Measurements from ENCODE around the gene TNFAIP8L1. TPM values are rescaled to one million over a fixed set of nuclear protein-coding genes. Genes with fewer than 3 reads are reported as not detected.
A peak's percentile ranks its signal among the peaks of the same experiment; 100 is the strongest.

TNFAIP8L1 gene
- total RNA-seq, 1 donor from 2014 or later, result 12.0 TPM

DNA sequence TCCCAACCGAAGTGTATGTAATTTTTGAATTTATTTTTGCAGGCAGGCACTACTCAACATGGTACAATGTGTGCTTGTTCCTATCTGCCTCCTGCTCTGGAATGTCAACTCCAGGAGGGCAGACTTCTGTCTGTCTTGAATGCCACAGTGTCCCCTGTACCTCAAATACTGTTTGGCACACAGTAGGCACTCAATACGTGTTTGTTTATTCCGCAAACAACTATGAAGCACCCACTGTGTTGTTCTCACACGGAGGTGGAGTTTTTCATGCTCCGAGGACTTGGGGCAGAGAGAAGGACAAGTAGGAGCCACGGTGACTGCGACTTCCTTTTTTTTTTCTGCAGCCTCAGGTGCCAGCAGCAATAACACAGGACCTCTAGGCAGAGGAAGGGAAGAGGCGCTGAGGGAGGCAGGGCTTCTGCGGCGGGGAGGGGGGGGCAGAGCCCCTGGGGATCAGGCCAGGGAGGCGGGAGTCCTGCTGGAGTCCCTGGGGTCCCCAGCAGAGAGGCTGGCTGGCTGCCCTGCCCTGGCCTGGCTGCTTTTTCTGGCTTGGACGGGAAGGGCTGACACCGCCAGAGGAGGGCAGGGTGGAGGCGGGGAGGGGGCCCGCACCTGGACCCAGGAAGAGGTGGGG lies 29.3 kb upstream of the TNFAIP8L1 start:
- DNase-seq, result no peak

DNA sequence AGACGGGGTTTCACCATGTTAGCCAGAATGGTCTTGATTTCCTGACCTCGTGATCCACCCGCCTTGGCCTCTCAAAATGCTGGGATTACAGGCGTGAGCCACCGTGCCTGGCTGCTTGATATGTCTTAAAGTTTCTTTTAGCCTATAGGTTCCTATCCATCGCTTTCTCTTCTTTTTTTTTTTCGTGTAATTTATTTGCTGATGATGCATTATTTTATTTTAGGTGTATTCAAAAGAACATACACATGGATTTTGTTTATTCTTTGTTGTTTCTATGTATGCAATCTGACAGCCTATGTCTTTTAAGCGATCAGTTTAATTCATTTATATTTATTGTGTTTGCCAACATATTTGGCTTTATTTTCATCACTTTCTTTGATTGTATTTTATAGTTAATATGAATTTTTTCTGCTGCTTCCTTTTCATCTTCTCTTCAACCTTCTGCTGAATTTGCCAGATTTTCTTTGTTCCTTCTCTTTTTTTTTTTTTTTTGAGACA lies 26.0 kb upstream of the TNFAIP8L1 start:
- DNase-seq, result no peak

DNA sequence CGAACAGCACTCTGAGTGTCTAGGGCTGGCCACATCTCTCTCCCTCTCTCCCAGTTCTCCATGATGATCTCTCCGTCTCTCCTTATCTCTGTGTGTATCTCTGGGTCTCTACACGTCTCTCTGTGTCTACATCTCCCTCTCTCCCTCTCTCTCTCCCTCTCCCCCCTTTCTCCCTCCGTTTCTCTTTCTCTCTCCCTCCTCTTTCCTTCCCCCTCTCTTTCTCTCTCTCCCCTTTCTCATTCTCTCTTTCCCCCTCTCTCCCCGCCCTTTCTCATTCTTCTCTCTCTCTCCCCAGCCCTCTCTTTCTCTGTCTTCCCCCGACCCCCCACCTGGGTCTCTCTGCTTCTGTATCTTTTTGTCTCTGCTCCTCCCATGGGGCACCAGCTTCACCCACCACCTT lies 21.3 kb upstream of the TNFAIP8L1 start:
- no peak for DNase-seq

DNA sequence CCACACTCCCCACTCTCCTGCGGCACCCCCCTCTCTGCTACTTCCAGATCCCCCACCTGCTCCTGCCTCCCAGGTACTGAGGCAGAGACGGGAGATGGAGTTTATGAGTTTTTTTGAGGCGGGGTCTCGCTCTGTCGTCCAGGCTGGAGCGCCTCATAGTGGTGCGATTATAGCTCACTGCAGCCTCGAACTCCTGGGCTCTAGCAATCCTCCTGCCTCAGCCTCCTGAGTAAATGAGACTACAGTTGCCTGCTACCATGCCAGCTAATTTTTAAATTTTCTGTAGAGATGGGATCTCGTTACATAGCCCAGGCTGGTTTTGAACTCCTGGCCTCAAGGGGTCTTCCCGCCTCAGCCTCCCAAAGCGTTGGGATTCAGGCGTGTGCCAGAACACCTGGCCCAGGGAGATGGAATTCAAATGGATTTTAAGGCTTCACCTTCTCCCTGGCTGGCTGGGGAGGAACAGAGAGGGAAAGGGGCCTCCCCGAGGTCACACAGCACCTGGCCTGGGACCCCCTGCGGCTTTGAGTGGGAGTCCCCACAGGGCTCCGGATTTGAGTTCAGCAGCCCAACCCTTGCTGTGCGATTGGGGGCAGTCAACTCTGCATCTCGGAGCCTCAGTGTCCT lies 19.5 kb upstream of the TNFAIP8L1 start:
- DNase-seq, result no peak

DNA sequence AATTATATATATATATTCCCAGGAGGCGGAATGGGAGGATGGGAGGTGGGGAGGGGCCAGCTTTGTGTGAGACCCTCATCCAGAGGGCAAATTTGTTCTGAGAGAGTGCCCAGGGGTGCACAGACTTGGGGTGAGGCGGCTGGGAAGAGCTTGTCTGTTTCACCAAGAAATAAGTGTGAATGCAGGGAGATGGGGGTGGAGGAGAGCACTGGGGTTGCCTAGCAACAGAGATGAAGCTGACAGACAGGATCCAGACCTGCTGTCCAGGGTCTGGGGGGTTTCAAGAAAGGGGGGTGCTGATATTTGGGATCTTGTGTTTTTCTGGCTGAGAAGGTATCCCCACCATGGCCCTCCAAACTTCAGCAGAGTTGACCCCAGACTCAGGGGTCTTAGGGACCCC lies 18.6 kb upstream of the TNFAIP8L1 start:
- DNase-seq, result no peak

DNA sequence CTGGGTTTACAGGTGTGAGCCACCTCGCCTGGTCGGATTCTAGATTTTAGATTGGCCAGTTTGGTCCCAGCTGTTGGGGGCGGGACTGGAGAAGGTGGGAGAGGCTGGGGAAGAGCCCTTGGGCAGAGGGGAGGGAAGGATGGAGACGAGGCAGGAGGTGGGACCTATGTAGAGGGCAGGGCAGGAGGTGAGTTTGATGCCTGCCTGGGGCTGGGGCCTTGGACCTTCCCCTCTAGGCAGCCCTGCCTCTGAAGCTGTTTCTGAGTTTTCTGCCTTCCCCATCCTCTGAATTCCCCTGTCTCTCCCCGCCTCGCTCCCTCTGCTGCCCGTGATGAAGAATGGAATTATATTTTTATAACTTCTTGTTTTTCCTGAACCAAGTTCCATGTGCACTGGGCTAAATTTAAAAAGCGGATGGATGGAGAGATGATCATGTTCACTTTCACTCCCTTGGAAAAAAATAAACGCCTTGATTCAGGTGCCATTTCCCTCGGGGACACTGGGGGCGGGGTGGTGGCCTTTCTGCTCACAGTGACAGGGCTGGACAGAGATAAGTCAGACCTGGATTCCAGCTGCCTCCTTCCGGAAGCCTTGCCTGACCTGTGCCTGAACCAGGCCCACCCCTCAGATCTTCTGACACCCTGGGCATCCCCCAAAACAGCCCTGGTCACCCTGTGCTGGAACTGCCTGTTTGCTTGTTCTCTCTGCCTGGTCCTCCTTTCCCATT lies 16.5 kb upstream of the TNFAIP8L1 start:
- DNase-seq, result no peak

DNA sequence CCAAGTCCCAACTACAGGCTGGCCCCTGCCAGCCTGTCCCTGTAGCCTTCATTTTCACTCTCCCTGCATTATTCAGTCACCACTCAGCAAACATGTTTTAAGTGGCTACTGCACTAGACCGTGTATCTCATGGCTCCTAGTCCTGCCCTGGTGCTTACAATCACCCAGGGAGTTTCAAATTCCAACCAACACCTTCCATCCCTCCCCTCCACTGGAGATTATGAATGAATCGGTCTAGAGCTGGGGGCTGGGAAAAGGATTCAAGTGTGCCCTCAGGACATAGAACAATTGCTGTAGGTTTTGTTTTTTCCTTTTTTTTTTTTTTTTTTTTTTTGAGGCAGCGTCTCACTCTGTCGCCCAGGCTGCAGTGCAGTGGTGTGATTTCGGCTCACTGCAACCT lies 15.0 kb upstream of the TNFAIP8L1 start:
- no peak for DNase-seq

DNA sequence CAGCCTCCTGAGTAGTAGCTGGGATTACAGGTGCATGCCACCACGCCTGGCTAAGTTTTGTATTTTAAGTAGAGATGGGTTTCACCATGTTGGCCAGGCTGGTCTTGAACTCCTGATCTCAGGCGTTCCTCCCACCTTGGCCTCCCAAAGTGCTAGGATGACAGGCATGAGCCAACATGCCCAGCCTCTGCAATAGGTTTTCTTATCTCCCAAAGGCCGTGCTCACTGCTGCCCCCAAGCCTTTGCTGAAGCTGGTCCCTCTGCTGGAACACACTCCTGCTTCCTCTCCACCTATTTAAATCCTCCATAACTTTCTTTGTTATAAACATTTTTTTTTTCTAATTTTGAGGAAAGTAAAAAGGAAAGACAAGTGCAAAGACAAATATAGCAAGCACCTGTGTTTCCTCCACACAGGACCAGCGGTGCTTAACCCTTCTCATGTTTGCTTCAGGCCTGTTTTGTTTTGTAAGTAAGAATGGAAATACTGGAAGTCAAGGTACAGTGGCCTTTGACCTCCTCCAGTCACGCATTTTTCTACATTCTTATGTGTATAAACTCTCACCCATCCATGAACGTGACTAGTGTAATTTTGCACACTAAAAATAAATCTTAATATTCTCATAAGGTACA lies 14.5 kb upstream of the TNFAIP8L1 start:
- no peak for DNase-seq

DNA sequence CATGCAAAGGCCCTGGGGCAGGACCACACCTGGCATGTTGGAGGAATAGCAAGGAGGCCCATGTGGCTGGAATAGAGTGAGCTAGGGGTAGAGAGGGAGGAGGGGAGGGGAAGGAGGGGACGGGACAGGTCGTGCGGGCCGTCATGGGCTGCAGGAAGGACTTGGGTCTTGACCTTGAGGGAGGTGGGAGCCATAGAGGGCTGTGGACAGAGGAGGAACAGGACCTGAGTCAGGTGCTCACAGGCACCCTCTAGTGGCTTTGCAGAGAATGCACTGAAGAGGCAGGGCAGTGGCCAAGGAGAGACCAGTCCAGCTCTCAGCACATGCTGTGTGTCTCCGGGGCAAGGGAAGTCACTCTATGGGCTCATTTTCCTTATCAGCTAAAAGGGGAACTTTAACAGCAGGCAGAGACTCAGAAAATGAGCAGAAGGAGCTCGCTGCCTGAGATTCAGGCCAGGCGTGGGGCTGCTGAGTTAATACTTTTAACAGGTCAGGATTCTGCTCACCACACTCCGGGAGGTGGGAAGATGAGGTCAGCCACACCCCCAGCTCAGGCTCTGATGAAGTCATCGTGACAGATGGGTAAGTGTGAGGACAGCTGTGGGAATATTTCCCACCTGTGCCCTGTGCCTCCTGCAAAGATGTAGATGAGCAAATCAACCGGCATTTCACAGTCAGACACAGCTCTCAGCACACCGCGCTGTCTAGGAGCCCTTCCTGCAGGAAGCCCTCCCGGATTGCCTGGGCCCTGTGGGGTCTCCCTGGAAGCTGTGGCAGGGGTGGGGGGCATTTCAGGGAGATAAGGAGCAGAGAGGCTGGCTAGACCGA lies 6.0 kb upstream of the TNFAIP8L1 start:
- DNase-seq, result peak; percentile 66

DNA sequence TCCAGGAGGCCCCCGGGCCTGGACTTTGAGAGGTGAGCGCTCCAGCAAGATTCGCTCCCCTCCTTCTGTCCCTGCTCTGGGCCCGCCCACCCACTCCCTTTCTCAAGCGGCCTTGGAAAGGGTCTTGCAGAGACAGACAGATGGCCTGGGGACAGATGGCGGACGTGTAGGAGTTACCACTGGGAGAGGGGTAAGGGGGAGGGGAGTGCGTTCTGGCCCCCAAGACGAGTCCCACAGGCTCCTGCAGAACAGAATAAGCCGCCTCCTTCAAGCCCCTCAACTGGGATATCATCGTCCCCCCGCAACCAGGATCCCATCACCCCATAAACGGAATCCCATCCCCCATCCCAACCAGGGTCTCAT lies 3.6 kb upstream of the TNFAIP8L1 start:
- DNase-seq, result peak; percentile 44

DNA sequence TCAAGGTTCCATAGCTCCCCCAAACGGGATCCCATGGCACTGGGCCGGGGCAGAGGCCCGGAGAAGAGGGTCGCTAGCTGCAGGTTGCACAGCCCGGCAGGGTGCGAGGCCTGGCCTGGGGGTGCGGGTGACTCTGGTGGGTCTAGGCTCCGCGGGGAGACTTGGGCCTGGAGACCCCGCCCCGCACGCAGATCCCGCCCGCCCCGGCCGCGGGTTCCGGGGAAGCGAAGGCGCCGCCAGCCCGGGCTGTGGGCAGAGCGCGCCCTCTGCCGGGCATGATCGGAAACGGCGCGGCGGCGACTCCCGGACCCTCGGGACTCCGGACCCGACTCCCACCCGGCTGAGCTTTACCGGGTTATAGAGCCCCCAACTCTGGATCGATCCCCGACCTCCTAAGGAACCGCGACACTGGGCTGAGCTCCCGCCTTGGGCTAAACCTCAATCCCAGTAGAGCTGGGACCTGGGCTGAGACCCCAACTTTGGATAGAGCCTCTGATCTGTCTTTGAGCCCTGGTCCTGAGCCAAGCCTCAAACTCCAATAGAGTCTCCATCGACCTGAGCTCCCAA lies 3.1 kb upstream of the TNFAIP8L1 start:
- peak; percentile 82 for DNase-seq

DNA sequence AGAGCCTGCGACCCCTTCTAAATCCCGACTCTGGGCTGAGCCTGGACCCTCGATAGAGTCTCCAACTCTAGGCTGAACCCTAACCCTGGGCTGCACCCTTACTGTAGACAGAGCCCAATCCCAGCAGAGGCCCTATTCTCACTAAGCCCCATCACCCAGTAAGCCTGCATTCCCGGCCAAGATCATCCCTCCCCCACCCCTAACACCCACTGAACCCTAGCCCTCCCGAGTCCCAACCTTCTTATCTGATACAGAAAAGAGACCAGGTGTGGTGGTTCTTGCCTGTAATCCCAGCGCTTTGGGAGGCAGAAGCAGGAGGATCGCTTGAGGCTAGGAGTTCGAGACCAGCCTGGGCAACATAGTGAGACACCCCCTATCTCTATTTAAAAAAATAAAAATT lies 2.6 kb upstream of the TNFAIP8L1 start:
- no peak for DNase-seq

DNA sequence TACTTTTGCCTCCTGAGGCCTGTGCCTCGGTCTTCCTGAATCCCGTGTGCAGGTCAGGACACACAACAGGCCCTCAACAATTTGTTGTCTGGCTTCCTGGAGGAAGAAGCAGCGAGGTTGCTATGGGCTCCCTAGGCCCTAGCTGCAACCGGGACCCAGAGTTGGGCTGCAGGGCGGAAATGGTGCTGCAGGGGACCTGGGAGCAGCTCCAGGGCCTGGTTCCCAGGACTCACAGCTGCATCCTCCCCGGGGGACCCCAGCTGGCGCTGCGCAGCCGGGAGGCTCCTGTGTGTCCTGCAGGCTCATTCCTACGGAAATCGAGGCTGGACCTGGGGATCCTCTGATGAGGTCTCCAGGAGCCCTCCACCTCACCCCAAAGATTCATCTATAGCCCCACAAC lies 999 bp upstream of the TNFAIP8L1 start:
- no peak for DNase-seq

DNA sequence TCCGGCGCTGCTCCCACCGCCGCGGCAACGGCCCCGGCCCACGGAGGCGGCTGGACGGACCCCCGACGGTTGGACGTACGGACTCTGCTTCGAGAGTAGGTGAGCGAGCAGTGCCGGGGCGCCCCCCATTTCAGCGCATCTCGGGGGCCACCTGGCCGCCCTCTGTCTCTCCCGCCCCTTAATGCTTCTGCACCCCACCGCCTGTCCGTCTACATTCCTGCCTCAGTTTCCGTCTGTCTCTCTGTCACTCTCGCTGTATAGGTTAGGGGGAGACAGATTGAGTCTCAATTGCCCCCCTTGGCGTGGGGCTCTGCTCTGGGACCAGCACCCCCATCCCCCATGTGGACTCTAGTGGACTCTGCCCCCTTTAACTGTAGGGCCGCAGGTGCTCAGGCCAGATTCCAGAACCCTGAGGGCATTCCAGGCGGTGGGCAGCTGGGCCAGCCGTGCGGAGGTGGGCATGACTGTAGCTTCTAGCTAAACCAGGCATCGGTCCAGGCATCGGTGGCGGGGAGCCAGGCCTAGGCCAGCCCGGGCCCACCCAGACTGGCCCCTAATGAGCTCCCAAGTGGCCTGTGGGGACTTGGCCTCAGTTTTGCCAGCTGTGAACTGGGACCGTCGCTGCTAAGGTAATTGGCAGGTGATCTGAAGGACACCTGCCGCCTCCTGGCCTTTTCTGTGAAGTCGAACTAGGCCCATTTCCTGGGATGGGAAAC lies 373 bp downstream of the TNFAIP8L1 start:
- peak; percentile 46 for DNase-seq

DNA sequence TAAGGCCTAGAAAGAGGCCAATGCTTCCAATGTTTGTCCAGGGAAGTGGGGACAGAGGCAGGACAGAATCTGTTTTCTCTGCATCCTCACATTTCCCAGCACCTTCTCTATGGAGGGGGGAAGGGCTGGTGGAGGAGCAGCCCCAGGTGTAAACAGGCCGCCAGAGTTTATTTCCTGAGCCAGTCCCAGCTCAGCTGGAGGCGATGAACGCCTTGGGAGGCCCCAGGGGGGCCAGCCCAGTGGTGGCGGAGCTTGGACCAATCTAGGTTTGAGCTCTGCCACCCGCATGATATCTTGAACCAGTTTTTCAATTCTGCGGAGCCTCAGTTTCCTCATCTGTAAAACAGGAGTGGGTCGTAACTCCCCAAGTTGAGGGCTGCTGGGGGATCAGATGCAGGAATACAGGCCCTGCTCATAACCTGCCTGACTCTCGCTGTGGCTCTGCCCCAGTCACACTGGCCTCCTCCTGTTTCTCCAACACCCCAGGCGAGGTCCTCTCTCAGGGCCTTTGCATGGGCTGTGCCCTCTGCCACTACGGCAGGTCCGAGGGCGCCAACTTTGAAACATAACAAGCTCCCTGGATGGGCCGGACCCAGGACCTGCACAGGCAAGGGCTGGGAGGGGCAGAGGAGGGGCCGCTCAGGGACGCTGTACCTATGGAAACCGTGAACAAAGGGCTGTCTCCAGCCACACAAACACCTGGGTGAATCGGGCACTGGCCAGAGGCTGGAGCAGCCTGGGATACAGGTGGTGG lies 1.1 kb downstream of the TNFAIP8L1 start:
- DNase-seq, result no peak

DNA sequence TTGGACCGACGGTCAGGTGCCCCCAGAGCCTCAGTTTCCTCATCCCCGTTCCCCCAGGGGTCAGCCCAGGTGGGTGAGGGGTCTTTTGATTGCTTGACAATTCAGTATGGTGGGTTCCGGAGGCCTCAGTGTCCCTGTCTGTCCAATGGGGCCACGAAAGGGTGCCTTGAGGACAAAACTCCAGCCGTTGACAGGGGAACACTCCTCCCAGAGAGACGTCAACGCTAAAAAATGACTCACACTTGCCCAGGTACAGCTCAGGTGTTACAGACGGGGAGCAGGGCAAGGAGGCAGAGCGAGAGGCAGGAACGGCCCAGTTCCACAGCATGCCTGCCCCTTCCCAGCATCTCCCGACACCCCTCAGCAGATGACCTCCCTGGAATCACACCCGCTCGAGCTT lies 1.8 kb downstream of the TNFAIP8L1 start:
- DNase-seq, result no peak

DNA sequence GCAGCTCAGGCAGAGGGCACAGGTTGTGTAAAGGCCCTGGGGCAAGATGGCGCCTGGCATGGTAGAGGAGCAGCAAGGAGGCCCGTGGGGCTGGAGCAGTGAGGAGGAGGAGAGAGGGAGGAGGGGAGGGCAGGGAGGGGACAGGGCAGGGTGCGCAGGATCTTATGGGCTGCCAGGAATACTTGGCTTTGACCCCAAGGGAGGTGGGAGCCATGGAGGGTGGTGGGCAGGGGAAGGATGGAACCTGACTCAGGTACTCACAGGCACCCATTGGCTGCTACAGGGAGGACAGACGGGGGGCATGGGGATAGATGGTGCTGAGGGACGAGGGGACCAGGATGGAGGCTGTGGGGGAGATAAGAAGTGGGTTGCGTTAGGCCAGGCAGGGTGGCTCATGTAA lies 3.3 kb downstream of the TNFAIP8L1 start:
- no peak for DNase-seq

DNA sequence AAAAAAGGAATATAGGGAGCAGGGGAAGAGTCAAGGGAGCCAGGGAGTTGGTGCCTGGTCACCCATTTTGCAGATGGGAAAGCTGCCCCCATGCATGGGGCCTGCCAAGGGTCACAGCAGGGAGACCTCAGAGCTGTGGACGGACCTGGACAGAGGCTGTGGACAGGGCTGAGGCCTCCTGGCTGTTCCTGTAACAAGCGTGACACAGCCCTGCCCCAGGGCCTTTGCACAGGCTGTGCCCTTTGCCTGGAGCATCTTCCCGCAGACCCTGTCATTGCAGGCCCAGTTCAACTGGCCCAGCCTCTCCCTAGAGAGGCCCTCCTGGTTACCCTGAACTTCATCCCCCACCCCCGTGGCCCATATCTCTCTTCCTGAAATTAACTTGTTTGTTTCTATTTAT lies 6.4 kb downstream of the TNFAIP8L1 start:
- DNase-seq, result no peak

DNA sequence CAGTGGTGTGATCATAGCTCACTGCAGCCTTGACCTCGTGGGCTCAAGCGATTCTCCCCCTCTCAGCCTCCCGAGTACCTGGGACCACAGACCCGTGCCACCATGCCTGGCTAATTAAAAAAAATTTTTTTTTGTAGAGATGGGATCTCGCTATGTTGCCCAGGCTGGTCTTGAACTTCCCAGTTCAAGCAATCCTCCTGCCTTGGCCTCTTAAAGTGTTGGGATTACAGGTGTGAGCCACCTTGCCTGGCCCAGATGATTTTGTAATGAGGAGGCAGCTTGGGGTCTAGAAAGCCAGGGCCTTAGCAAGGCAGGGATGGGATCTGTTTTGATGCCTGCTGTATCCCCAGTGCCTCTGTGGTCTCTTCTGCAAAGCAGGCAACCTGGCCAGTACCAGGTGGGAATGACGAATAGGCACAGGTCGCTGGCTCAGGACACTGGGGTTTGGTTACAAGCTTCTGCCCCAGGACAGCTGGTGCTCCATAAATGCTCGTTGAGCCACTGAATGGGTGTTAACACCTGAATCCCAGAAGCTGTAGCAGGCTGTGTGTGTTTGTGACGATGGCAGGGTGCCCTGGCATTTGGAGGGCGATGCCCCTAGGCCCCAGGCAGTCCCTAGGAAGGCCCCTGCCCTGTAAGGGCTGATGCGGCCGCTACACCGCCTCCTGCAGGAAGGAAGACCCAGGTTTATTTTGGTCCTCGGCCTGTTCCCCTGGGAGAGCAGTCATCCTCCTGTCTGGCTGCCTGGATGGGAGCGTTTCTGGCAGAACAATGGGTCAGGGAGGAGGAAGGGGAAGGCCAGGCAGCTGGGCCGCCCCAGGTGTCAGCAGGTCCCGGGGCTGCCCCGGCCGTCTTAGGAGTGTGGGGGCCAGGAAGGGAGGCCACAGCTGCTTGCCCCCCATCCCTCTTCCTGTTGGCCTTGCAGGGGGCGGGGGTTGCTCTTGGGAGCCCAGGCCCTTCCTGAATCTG lies 8.6 kb downstream of the TNFAIP8L1 start:
- DNase-seq, result peak; percentile 70

Data from tongue (tissue), 2 donors.